NCI-H128 (cell line): Measurements from ENCODE around the gene OTULIN.
A peak's percentile ranks its signal among the peaks of the same experiment; 100 is the strongest.

Source experiments
- DNase-seq: peaks from one replicate; lab custom pipeline; 2025; ENCODE audit not compliant: unreplicated experiment; lab: John Stamatoyannopoulos, UW

Gene OTULIN

GRCh38 chr5:14716755-14717752 is 52.5 kb downstream of the OTULIN start:
- no peak for DNase-seq

GRCh38 chr5:14718778-14719177 is 54.3 kb downstream of the OTULIN start:
- no peak for DNase-seq

GRCh38 chr5:14720236-14720923 is 55.9 kb downstream of the OTULIN start:
- no peak for DNase-seq

GRCh38 chr5:14721990-14722656 is 57.6 kb downstream of the OTULIN start:
- no peak for DNase-seq

GRCh38 chr5:14722923-14723322 is 58.4 kb downstream of the OTULIN start:
- no peak for DNase-seq

GRCh38 chr5:14723701-14724132 is 59.2 kb downstream of the OTULIN start:
- no peak for DNase-seq

GRCh38 chr5:14724633-14725032 is 60.1 kb downstream of the OTULIN start:
- no peak for DNase-seq

GRCh38 chr5:14726066-14726838 is 61.7 kb downstream of the OTULIN start:
- DNase-seq = no peak

GRCh38 chr5:14727428-14727865 is 62.9 kb downstream of the OTULIN start:
- DNase-seq = peak; percentile 73

- no peak for DNase-seq
These were observed 63.5 kb downstream of the OTULIN start for GRCh38 chr5:14727928-14728458.

- DNase-seq = no peak
These were observed 64.0 kb downstream of the OTULIN start for GRCh38 chr5:14728459-14728938.

GRCh38 chr5:14729448-14730385 is 65.2 kb downstream of the OTULIN start:
- DNase-seq = no peak

GRCh38 chr5:14730466-14730865 is 65.9 kb downstream of the OTULIN start:
- no peak for DNase-seq

- DNase-seq = no peak
These were observed 66.4 kb downstream of the OTULIN start for GRCh38 chr5:14730881-14731280.

- no peak for DNase-seq
These were observed 68.5 kb downstream of the OTULIN start for GRCh38 chr5:14732991-14733390.

GRCh38 chr5:14733661-14734060 is 69.1 kb downstream of the OTULIN start:
- no peak for DNase-seq

GRCh38 chr5:14734396-14734795 is 69.9 kb downstream of the OTULIN start:
- no peak for DNase-seq

- DNase-seq = no peak
These were observed 71.4 kb downstream of the OTULIN start for GRCh38 chr5:14735944-14736343.

- DNase-seq = no peak
These were observed 72.8 kb downstream of the OTULIN start for GRCh38 chr5:14737291-14737690.
